ENCODE data around the gene PRKAG1.
A peak's percentile ranks its signal among the peaks of the same experiment; 100 is the strongest.

PRKAG1 gene

DNA sequence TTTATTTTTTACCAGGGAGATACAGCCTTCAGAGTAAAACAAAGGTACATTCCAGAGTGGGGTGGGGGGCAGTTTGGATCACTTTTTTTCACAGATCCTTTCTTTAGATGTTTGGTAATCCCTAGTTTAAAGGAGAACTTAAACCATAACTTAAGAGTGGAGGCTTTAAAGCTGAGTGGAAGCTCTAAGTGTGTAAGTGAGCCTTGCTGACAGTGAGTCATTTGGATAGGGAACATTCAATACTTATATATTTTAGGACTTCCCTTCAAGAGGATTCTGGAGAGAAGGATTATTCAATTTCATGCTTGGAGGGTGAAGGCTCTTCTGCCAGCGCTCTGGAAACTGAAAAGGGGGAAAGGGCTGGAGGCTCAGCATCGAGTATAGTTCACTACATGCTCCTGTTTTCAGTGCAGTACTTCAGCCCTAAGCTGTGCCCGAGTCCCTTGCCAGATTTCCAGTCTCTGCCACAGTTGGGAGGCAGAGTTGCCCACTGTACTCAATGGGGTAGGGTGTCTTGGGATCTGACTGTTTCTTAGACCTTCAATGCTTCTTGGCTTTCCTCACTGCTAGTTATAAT lies 8.4 kb downstream of the PRKAG1 start:
- no peak for DNase-seq (ENCODE audit: low spot score)

DNA sequence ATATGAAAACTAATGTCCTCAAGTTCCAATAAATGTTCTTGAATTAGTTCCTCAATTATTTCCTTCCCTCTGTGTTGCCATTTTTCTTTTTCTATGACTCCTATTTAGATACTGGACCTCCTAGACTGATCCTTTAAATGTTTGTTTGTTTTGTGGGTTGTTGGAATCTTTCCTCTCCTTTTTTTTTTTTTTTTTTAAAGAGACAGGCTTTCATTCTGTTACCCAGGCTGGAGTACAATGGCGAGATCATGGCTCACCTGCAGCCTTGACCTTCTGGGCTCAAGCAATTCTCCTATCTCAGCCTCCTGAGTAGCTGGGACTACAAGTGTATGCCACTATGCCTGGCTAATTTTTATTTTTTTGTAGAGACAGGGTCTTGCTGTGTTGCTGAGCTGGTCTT lies 9.6 kb downstream of the PRKAG1 start:
- no peak for DNase-seq (ENCODE audit: low spot score)

DNA sequence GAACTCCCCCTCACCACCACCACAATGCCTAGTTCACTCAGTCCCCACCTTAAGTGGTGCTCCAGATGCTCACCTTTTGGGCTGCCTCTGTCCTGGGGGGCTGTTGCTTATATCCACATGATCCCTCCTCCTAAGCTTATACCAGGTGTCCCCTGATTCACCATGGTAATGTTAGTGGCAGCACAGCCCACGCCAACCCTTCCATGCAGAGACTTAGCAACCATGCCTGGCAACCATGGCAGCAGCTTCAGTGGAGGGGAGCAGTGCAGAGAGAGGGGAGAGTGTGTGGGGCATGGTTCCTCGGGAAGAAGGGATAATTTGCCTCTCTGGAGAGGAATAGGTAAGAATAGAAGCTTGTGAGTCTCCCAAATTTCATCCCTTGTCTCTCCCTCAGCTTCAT lies 18.2 kb downstream of the PRKAG1 start:
- no peak for DNase-seq (ENCODE audit: low spot score)

DNA sequence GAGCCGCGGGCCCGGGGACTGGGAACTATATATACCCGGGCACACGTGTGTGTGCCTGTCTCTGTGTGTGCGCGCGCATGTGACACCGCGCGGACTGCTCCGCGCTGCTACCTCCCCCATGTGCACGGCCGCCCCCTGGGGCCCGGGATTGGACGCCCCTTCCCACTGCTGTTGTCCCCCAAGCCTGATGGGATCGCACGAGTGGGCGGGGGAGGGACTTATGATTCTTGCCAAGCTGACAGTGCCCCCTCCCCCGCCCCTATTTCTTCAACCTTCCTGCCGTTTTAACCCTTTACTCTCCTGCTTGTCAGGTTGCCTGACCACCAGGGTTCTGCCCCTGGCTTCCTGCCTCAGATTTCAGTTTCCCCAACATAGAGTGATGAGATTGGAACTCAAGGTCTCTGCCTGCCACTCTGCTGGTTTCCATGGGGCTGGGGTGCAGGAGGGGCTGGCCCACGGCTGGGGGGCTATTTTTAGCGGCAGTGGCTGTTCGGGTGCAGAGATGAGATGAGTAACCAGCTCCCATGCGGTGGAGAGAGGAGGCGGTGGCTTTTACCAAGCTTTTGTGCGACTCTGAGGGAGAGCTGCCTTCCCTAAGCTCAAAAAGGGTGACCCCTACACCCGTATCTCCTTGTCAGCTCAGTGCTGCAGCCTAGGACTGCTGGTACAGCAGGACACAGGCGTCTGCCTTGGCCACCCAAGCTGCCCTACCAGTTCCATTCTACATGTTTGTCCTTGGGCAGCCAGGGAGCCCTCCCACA lies 19.0 kb downstream of the PRKAG1 start, which contains the start of gene DDN:
Gene DDN, minus strand, starts transcription at position 5 of the 761 bp plus-strand sequence. CDS start 88 bp downstream, outside the sequence.
- DNase-seq (ENCODE audit: low spot score): peak; percentile 81

DNA sequence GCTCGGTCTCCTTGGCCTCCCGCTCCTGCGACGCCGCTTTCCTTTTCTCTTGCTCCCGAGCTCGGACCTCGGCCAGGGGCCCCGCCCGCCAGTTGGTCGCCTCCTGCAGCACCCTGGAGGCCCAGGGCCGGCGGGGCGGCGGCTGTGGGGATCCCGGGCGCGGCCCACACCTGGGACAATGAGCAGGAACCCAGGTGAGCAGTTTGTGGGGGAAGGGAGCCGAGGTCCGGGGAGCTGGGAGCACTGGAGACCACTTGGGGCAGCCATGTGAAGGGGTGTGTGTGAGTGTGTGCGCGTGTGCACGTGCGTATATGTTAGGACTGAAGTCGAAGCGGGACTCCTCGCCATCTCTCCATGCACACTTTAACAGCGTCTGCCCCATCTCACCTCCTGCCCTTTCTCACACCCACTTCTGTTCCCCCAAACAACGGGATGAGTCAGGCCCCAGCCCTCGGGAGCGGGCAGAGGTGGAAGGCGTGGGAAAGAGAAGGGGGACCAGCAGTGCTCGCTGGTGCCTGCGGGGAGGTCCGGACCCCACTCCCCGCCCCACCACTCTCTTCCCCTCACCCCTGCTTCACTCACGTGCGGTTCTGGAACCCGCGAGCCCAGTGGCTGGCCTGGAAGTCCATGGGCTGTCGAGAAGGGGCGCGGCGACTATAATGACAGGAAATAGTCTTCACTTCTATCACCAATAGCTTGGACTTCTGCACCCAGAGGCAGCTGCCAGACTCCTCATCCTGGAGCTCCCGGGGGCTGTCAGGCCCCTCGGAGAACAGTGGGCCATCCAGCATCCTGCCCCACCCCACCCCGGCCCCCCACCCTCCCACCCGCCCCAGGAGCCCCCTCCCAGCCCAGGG lies 19.9 kb downstream of the PRKAG1 start:
- DNase-seq (ENCODE audit: low spot score): no peak

DNA sequence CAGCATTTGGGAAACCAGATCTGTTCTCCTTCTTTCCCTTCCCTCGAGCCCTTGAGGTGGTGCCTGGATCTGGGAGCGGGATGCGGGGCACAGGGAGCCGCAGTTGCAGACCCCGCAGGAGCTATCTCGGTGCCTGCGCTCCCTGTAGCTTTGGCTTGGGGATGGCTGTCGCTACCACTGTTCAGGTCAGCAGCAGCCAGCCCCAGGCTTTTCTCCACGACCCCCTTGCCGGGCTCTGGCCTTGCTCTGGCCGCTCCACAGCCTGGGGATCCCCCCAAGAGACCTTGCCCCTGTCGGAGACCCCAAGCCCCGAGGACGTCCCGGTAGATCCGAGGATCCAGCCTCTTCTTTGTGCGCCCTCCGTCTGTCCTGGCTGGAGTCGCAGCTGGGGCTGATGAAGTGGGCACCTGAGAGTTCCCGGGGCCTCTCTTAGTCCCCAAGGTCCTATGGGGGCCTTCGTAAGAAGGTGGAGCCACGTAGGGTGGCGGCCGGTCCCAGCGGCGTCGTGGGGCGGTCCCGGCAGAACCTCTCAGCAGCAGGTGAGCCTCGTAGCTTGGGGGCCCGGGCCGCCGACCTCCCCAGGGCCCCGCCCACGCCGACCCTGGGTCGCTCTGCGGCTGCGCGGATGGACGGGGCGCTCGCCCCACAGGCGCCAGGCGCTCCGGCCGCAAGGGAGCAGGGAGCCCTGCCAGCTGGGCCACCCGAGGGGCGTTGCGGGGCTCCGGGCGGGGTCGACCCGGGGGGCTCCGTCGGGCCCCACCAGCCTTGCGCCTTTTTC lies 20.7 kb downstream of the PRKAG1 start:
- DNase-seq (ENCODE audit: low spot score): peak; percentile 83

DNA sequence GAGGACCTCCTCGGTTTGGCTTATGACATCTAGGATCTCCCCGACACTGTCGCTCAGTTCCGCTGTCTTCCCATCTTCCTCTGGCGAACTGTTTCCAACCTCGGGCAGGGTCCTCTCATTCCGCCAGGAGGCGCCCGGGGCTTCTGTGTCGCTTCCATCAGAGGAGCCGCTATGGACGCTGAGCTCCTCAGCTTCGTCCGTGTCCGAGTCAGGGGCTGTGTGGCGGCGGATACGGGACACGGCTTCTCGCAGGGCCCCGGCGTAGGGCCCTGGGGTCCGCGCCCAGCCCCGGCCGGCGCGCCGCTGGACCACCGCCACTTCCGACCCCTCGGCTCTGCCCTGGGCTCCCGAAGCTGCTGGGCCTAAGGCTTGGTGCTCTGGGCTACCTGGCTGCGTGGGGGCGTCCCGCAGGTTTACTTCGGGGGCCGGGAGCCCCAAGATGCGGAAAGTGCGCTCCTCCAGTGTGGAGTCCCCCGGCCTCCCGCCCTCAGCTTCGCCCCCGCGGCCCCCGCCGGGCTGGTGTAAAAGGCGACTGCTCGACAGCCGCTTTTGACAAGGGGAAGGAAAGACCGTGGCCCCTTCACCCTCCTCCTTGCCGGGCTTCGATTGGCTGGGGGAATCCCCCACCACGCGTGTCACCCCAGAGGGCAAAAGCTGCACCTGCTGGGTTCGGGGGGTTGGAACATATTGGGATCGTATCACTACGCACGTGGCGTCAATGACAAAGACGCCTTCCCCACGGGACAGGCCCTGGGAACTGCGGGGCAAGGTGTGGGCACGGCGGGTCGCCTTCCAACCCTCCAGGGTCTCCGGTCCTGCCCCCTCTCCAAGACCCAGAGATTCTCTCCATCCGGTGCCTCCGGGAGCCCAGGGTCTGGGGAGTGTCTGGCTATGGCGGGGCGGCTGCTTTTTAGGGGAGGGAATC lies 21.5 kb downstream of the PRKAG1 start:
- peak; percentile 93 for DNase-seq (ENCODE audit: low spot score)

DNA sequence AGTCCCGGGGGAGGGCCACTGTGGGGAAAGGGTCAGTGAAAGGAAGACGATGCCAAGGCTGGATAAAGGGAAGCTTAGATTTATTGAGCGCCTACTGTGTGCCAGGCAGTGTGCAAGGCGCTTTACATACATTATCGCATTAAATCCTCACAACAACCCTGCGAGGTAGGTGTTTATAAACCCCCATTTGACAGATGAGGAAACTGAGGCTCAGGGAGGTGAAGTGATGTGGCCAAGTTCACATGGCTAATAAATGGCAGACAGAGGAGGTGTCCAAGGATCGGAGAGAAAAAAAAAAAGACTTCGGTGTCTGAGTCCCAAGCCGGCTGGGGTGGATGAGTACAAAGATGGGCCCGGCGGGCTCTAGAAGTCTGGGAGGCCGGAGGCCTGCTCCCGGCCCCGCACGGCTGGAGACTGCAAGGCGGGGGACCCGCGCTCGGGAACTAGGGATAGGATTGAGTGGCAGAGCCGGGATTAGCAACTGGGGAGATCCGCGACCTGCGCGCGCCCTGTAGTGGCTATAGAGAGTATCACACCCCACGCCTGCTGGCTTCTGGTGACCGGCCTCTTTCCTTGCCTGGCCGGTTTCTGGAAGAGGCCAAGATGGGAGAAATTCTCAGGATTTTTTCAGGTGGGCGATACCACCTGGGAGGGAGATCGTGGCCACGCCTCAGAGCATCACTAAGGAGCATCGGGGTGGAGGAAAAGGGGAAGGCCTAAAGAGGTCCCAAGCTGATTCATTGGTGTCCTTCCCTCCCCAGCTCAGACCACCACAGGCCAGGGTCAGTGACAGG lies 23.3 kb downstream of the PRKAG1 start:
- peak; percentile 96 for DNase-seq (ENCODE audit: low spot score)

DNA sequence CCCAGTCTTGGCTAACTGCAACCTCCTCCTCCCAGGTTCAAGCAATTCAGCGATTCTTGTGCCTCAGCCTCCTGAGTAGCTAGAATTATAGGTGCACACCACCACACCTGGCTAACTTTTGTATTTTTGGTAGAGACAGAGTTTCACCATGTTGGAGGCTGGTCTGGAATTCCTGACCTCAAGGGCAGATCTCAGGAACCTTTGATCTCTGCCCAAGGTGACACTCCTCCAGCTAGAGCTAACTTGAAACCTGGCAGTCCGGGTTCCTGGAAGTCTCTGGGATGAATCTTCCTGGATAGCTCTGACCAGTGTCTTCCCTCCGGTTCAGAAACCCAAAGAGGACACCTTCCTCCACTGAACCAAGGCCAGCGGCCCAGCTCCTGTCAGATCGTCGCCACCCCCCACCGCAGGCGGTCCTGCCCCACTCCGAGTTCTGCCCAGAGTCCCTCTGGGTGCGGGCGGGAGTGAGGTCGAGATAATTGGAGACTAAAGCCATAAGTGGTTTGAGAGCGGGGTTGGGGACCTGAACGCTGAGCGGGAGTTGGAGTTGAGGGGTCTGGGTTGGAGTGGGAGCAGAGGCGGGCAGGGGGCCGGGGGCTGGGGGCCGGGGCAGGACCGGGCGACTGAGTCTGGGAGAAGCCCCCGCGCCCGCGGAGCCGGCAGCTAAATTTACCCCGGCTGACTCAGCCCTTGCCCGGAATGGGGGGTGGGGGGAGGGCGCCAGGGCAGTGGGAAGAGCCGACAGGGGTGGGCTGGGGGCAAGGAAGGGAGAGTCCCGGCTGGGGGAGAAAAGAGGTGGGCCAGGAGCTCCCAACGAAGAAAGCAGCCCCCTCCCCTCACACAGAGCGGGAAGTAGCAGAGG lies 24.1 kb downstream of the PRKAG1 start:
- peak; percentile 56 for DNase-seq (ENCODE audit: low spot score)

DNA sequence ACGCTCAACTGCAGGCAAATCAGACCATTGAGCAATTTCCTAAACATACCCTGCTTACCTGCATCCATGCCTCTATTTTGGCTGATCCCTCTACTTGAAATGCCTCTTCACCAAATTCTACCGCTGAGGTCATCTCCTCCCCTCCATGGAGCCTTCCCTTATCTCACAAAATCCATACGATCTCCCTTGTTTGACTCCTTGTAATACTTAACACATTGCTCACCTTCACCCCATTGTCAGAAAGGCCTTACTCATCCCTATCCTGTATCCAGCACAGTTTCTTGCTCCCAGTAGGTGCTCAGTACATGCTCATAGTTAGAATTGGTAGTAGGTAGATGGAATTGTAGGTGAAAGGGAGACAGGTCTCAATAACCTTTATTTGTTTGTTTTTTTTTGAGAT lies 24.8 kb downstream of the PRKAG1 start:
- DNase-seq (ENCODE audit: low spot score): no peak

DNA sequence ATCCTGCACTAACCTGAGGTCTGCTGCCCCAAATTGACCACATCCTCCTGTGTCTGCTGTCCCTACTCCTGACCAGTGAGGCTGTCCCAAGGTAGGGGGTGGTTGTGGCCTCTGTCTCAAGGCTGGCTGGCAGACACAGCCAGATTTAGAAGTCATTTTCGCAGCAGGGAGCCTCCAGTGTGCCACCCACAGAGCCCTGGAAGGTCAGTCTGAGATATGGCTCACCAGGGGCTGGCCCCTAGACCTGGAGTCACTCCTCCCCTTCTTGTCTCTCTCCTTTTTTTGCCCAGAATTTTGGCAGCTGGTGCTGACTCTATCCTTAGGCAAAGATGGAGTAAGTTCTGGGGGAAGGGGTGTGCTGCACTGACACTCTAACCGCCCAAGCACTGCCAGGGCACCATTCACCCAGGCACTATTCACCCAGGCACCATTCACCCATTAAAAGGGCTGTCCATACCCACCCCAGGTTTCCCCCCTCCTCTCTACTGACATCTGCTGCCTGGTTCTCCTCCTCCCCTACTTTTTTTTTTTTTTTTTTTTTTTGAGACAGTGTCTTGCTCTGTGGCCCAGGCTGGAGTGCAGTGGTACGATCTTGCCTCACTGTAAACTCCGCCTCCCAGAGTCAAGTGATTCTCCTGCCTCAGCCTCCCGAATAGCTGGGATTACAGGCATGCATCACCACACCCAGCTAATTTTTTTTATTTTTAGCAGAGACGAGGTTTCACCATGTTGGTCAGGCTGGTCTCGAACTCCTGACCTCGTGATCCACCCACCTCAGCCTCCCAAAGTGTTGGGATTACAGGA lies 27.1 kb downstream of the PRKAG1 start:
- DNase-seq (ENCODE audit: low spot score): no peak

DNA sequence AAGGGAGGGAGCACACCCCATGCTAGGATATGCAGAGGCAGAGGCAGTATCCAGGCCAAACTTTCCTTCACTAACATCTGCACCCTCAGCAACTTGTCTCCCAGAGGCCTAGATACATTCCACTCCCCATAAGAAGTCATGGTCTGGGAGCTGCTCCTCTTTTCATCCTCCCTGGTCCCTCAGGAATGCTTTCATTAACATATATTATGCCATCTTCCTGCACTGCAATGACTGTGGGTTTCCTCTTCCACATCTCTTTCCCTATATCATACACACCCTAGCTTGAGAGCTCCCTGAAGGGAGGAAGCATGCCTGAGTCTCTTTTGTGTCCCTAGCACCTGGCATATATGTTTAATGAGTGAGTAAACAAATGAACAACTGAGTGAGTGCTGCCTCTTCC lies 28.0 kb downstream of the PRKAG1 start:
- DNase-seq (ENCODE audit: low spot score): no peak

DNA sequence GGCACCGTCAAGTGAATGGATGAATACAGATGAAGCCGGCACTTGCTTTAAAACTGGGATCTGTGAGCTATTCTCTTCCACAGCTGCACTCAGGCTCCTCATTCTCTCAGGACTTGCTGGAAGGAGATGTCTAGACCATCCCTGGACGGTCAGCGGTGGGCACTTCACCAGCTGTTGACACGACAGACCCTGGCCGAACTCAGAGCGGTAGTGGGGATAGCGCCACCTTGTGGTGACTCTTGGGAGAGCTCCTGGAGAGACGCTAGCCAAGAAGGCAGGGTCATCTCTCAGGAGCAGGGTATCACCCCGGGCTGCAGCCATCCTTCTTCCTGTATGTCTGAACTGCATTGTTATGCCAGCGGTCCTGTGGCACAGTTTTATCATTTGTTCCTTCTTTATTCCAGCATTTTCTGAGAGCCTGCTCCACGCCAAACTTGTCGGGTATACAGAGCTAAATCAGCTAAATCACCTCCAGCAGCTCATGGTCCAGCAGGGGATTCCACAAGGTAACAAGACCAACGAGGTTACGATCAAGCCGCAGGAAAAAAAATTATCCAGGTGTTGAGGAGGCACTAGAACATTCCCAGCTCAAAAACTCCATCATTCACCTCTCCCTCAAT lies 30.4 kb downstream of the PRKAG1 start:
- peak; percentile 94 for DNase-seq (ENCODE audit: low spot score)

DNA sequence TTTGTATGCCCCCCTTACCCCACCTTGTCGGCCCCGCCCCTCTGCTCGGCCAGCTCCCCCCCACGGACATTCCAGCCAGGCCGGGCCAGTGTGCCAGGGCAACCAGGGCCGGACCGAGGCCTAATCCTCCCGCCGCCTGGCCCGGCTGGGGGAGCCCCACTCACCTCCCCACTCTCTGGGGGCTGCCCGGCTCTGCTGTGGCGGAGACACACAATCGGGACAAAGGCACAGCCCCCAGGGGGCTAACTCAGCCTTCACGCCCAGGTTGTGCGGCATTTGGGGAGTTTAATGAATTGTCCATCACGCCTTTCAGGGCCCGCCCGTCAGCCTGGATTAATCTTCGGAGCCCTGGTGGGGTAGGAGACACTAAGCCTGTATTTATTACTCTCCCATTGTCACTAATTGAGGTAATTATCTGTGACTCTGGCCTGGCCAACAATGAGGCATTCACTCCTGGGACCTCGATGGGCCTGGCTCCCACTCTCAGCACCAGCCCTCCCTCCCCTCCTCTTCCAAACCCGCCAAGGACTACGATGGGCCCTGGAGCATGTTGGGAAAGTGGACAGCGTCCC lies 31.8 kb downstream of the PRKAG1 start:
- peak; percentile 99 for DNase-seq (ENCODE audit: low spot score)

DNA sequence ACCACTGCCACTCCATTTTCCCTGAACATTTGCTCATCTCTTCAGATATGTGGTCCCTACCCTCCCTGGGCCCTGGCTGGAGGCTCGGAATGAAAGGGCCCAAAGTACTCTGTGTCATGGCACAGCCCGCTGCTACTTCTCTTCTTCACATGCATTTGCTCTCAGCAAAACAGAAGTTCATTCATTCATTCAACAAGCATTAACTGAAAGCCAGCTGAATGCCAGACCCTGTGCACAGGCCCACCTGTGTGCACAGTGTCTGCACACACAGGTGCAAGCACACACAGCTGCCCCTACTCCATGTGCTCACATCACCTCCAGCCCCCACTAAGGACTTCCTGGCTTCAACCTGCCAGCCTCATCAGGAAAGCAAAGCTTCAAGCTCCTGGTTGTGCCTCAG lies 32.7 kb downstream of the PRKAG1 start:
- DNase-seq (ENCODE audit: low spot score): peak; percentile 63

DNA sequence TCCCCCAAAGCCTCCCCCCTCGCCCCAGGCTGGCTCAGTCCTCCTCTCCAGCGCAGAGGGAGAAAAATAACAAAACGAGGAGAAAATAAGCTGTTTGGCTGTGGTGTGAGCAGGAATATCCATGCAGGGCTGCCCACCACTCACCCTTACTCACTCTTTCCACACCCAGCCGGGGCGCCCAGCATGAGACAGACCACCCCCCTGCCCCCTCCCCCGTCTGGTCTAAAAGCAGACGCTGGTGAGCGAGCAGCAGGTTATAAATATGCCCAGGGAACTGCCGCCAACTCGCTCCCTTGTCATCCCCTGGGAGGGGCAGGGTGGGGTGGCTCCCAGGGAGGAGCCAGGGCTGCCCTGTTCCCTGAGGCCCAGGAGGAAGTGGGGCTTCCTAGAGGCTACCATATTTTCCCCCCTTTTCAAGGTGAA lies 33.1 kb downstream of the PRKAG1 start:
- peak; percentile 65 for DNase-seq (ENCODE audit: low spot score)

DNA sequence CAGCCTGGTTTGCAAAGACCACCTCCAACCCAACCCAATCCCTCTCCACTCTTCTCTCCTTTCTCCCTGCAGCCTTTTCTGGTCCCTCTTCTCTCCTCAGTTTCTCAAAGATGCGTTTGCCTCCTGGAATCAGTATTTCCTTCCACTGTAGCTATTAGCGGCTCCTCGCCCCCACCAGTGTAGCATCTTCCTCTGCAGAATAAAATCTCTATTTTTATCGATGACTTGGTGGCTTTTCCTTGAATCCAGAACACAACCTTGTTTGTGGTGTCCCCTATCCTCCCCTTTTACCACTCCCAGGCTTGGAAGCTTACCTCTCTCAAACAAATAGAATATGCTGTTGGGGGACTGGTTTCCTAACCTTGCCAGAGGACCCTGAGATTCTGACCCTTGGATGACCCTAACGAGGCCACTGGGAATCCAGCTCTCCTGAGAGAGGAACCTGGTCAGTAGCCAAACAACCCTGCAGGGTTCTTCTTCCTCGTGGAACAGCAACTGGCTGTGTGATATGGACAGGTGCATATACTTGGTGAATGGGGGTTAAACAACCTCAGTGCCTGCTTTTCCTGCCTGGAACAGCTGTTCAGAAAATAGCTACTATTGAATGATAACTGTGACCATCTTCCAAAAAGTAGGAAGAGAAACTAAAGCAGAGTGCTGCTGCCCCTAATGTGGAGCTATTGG lies 36.0 kb downstream of the PRKAG1 start:
- DNase-seq (ENCODE audit: low spot score): no peak

Measured in ecto neural progenitor cell (in vitro differentiated cells).